HG03139 (cell line): Measurements from ENCODE around the gene QPRT.
"Not testable (repeated sequence)": the region's sequence is repeated elsewhere in the genome, so short reads cannot be mapped to it uniquely, and the experiment has no call there.

Experiments used
- ATAC-seq: cut with Tn5 transposase; IDR thresholded peaks from one replicate; pipeline ENCODE4 v1.9.1; 2021; ENCODE audit not compliant: unreplicated experiment

The QPRT gene

DNA sequence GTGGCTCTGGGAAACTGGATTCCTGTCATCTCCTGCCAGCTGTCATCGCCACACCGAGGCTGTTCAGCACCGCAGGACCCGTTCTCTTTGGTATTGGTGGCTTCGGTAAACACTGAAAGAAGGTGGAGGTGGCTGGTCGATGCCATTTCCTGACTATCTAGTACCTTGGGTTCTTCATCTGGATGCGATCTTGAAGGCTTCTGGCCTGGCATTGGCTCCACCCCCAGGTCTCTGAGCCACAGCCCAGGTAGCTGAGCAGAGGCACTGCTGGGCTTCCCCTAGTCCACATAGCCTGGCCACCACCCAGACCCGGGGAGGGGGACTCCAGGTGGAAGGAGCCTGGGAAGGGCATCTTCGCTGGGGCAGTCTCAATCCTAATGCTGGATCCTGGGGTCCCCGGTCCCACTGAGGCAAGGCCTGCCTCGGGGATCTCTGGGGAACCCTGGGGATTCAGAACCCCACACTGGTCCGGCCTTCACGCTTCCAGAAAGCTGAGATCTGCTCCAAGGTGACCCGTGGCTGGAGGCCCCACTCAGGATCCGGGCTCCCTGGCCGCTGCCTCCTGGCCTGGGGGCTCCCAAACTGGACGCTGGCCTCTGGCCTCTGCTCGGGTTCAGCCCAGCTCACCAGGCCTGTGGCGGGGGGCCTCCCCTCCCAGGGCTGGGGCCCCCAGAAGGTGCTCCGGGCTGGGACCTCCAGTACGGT is 65.0 kb downstream of the QPRT start:
- ATAC-seq: no peak

DNA sequence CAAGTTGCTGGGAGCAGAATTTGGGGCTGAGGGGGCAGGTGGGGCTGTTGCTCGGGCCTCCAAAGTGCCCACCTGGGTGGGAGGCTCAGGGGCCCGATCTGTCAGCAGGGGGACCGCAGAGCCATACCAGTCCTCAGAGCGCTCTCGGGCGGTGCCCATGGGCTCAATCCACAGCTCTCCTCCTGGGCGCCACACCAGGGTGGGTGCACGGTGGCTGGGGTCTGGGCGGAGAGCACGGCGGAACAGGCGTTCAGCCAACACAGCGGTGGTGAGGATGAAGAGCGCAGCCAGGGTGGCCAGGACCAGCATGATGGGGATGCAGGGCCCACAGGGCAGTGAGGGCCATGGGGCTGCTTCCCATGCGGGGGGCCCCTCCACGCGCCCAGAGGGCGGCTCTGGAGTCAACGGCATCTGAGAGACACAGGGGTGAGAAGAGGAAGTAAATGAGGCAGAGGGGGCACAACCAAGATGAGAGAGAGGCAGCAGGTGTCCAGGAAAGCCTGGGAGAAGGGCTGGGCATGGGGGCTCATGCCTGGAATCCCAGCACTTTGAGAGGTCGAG is 65.6 kb downstream of the QPRT start:
- ATAC-seq: no peak

DNA sequence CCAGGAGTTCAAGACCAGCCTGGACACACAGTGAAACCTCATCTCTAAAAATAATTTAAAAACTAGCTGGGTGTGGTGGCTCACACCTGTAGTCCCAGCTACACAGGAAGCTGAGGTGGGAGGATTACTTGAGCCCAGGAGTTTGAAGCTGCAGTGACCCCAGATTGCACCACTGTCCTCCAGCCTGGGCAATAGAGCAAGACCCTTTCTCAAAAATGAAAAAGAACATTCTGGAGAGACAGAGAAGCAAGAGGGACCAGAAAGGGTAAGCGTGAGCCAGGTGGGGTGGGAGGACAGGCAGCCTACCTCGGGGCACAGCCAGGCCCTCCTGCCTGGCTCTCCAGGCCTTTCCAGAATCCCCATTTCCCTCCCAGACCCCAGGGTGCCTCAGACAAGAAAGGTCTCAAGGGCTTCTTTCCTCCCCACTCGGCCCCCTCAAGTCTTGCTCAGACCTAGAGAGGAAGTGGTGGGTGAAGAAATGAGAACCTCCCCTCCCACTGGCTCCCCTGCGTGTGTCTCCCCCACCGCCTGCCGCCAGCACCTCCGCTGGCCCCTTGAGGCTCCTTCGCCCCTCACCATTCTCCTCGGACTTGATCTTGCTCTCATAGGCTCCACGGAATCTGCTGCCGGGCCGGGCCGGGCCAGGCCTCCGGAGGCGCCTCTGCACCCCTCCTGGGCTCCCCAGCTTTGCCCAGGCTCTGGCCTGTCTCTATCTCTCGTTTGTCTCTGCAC is 66.3 kb downstream of the QPRT start:
- peak; percentile 37 for ATAC-seq

DNA sequence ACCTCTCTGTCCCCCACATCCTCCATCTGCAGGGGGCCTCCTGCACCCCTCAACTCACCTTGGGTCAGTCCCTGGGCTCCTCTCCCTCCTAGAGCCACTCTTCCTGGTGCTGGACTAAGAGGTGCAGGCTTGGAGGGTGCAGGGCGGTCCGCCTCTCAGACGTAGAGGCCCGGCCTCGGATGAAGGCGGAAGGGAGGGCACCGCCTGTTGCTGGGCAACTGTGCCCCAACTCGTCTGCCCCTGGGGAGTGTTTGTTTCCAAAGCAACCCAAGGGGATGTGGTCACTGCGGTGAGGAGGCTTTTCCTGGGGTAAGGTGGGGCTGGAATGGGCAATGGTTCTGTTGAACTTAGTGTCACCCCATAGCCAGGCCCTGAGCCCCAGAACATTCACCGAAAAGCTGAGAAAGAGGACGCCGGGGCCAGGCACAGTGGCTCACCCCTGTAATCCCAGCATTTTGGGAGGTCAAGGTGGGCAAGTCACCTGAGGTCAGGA is 66.9 kb downstream of the QPRT start, which contains the start of gene C16orf54:
Gene C16orf54, minus strand, starts transcription at position 138 of the 493 bp plus-strand sequence. CDS start 1,039 bp downstream, outside the sequence.
- ATAC-seq: peak; percentile 64

DNA sequence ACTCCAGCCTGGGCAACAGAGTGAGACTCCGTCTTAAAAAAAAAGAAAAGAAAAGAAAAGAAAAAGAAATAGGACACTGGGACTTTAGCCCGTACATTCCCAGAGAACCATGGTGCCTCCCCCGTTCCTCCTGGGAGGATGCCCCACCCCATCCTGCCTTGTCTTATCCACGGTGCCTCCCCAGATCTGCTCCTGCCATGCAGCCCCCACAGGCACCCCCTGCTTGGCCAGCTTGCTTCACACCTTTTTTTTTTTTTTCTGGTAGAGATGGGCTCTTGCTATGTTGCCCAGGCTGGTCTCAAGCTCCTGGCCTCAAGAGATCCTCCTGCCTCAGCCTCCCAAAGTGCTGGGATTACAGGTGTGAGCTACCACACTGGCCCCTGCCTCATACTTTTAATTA is 67.5 kb downstream of the QPRT start:
- ATAC-seq: not testable (repeated sequence)
